OCI-LY3 (cell line): ENCODE data around the gene FILIP1L.

ENCODE experiments used
- H2AFZ ChIP-seq: fragments of 200-600, 300-600 bp; shearing (Covaris generic); 2 replicates; pipeline ENCODE4 v1.6.0; 2014; ENCODE audit warnings: antibody characterized with exemption, low read depth, low read length
- H3K27ac ChIP-seq: fragments of 200-600, 300-600 bp; sonication (generic); 2 replicates; pipeline ENCODE4 v1.5.1; 2014; ENCODE audit warnings: mild to moderate bottlenecking, low read length, moderate library complexity, mixed read lengths
- H3K27me3 ChIP-seq: fragments of 200-600, 300-600 bp; sonication (generic); 2 replicates; pipeline ENCODE4 v1.6.1; 2014; ENCODE audit warnings: low read depth, low read length, mixed read lengths
- H3K36me3 ChIP-seq: fragments of 200-600, 300-600 bp; sonication (generic); replicated peaks from 2 replicates; pipeline ENCODE3; 2014; ENCODE audit warnings: low read depth, low read length, mixed read lengths
- H3K4me1 ChIP-seq: fragments of 300-600, 200-600 bp; sonication (generic); 2 replicates; pipeline ENCODE4 v1.6.1; 2014; ENCODE audit warnings: low read length, mixed read lengths
- H3K4me2 ChIP-seq: fragments of 200-600, 300-600 bp; sonication (generic); 2 replicates; pipeline ENCODE4 v1.6.1; 2014; ENCODE audit warnings: low read length, mixed read lengths
- H3K4me3 ChIP-seq: fragments of 300-600, 200-600 bp; sonication (generic); 2 replicates; pipeline ENCODE4 v1.5.1; 2014; ENCODE audit warnings: antibody characterized with exemption, mild to moderate bottlenecking, low read length, moderate library complexity
- H3K79me2 ChIP-seq: fragments of 300-600, 200-600 bp; shearing (Covaris generic); 2 replicates; pipeline ENCODE4 v1.6.1; 2014; ENCODE audit warnings: mild to moderate bottlenecking, low read length, mixed read lengths
- H3K9ac ChIP-seq: fragments of 300-600, 200-600 bp; shearing (Covaris generic); 2 replicates; pipeline ENCODE4 v1.6.0; 2014; ENCODE audit warnings: mild to moderate bottlenecking, low read length, moderate library complexity
- H3K9me3 ChIP-seq: fragments of 200-600, 300-600 bp; shearing (Covaris generic); 2 replicates; pipeline ENCODE4 v1.6.1; 2014; ENCODE audit warnings: low read length, mixed read lengths; ENCODE audit not compliant: insufficient read depth
- H4K20me1 ChIP-seq: fragments of 200-600, 300-600 bp; sonication (generic); 2 replicates; pipeline ENCODE4 v1.6.1; 2016; ENCODE audit warnings: low read length, mixed read lengths; ENCODE audit not compliant: insufficient read depth
- EZH2phosphoT487 ChIP-seq: fragments of 200-600 bp; shearing (Covaris generic); IDR thresholded peaks from 2 replicates; pipeline ENCODE4 v1.6.1; 2018; ENCODE audit warnings: antibody characterized with exemption, mixed run types, low read depth
- TF ChIP-seq, protein P1 (sequence below): fragments of 200-600, 300-600 bp; sonication (generic); IDR thresholded peaks from 2 replicates; pipeline ENCODE4 v1.5.1; 2014; ENCODE audit warnings: antibody characterized with exemption, low read length, low read depth

The FILIP1L gene

DNA sequence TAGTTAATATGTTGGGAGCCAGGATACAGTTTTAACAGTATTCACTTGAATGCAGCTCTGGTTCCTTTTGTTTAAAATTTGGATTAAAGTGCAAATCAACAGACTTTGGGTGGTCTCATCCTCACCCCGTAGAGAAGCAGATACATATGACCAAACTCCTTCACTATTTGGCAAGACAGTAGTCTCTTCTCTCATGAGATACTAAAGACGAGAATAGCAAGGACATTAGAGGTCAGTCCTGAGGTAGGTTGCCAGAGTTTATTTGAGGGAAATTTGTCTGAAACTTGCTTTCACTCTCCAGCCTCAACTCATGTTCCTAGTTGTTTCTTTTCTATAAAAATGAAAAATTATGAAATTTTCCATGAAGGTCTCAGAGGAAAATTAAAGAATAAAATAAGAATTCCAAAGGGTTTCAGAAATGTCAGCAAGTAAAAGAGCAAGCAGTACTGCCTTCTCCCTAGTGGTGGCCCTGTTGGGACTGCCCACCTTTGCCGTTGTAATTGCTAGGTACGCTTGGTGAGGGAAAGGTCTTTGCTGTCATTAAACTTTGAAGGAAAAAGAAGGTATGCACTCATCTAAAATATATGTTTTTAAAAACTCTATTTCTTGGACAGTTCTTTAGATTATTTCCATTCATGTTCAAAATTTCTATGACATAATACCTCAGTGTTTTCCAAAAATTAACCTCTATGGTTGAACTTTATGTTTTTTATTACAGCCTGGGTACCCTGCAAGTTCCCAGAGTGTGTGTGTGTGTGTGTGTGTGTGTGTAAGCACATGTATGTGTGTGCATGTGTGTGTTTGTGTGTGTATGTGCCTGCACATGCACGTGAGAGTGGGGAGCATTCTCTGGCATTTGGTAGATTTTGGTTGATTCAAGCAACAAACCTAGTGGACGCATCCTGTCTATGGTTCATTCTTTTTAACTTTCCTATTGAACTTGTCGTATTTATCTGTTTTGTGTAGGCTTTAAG is 185.2 kb downstream of the FILIP1L start:
- no peak for TF ChIP-seq EZH2phosphoT487
- TF ChIP-seq, protein P1, sequence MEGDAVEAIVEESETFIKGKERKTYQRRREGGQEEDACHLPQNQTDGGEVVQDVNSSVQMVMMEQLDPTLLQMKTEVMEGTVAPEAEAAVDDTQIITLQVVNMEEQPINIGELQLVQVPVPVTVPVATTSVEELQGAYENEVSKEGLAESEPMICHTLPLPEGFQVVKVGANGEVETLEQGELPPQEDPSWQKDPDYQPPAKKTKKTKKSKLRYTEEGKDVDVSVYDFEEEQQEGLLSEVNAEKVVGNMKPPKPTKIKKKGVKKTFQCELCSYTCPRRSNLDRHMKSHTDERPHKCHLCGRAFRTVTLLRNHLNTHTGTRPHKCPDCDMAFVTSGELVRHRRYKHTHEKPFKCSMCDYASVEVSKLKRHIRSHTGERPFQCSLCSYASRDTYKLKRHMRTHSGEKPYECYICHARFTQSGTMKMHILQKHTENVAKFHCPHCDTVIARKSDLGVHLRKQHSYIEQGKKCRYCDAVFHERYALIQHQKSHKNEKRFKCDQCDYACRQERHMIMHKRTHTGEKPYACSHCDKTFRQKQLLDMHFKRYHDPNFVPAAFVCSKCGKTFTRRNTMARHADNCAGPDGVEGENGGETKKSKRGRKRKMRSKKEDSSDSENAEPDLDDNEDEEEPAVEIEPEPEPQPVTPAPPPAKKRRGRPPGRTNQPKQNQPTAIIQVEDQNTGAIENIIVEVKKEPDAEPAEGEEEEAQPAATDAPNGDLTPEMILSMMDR = no peak
- Histone ChIP-seq H2AFZ (no peak overlapping the region), H3K9me3 (no peaks in the 10 kb centered on the region), H3K36me3 (peaks cover 5% of the 10 kb centered on the region), H3K4me2 (no peak overlapping the region), H3K79me2 (peaks cover 6% of the 10 kb centered on the region; the same call in 1 of the 2 replicates), H3K27ac (no peak overlapping the region), H3K4me1 (no peaks in the 10 kb centered on the region), H3K4me3 (no peak overlapping the region), H4K20me1 (no peaks in the 10 kb centered on the region), H3K9ac (no peak overlapping the region), H3K27me3 (no peaks in the 10 kb centered on the region)

DNA sequence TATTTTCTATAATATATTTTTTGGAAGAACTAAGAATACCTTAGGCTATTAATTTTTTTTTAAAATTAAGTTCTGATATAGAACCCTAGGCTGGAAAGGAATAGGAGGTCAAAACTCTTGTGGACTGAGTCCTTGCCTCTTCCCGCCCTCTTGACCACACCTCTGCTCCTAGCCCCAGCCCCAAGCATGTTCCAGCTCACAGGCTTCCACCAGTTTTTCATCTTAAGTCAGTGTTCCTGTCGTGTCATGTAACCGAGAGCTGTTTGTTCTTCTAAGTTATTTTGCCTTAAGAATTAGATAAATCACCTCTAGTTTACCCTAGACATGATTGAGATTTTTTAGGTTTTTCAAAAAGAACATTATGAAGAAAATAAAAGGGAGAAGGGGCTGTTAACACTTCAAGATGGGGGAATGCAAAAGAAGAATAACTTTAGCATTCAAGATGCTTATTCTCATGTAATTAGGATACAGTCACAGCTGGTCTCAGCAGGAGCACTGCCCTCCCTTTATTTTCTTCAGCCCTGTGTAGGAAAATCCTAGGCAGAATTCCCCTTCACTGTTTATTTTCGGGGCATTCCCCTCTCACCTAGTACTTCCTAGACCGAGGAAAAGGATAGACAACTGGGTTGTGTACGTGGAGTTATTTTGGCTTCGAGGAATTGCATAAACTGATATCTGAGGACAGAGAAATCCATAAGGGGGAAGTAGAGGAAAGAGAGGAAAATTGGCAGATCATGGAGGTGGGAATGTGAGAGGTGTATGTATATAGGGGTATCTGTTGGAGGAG is 186.4 kb downstream of the FILIP1L start:
- Histone ChIP-seq H3K4me2 (no peak overlapping the region), H4K20me1 (no peaks in the 10 kb centered on the region), H3K27me3 (no peaks in the 10 kb centered on the region), H3K36me3 (peaks cover 2% of the 10 kb centered on the region), H3K9me3 (no peaks in the 10 kb centered on the region), H3K27ac (no peak overlapping the region), H2AFZ (no peak overlapping the region), H3K4me1 (no peaks in the 10 kb centered on the region), H3K9ac (no peak overlapping the region), H3K4me3 (no peak overlapping the region), H3K79me2 (peaks cover 6% of the 10 kb centered on the region; the same call in 1 of the 2 replicates)
- TF ChIP-seq EZH2phosphoT487 = no peak
- TF ChIP-seq, protein P1 = no peak

DNA sequence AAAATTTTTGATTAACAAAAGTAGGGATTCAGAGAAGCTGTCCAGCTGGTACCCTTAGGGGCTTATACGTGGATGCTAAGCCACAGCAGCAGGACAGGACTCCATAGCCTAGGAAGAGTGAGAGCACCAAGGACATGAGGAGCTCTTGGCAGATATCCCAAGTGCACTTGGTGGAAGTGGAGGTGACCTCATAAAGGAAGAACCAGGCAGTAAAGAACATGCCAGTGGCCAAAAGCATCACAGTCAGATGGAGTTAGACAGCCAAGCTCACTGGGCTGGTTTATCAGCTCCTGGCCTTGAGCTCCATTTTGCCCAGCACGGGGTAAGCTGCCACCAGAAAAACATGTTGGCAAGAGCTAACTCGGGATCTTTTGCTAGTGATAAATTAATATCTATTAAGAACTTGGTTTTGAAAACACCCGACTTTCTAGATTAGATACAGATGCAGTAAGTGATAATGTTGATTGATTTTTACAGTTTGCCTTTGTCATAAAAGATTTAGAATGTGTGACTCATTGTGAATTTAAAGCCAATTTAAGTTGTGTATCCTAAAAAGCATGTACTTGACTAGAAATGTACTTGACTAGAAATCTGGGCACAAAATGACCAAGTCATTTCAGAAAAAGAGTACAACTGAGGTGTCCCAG is 188.6 kb downstream of the FILIP1L start:
- H3K4me3 ChIP-seq = no peak overlapping the region
- peaks cover 6% of the 10 kb centered on the region; the same call in 1 of the 2 replicates for H3K79me2 ChIP-seq
- no peaks in the 10 kb centered on the region for H3K4me1 ChIP-seq
- TF ChIP-seq, protein P1 = no peak
- TF ChIP-seq EZH2phosphoT487 = no peak
- H3K9me3 ChIP-seq = no peaks in the 10 kb centered on the region
- H3K27ac ChIP-seq = no peak overlapping the region
- H3K27me3 ChIP-seq = no peaks in the 10 kb centered on the region
- no peak overlapping the region for H3K4me2 ChIP-seq
- no peaks in the 10 kb centered on the region for H4K20me1 ChIP-seq
- no peak overlapping the region for H2AFZ ChIP-seq
- H3K36me3 ChIP-seq = no peaks in the 10 kb centered on the region
- H3K9ac ChIP-seq = no peak overlapping the region

DNA sequence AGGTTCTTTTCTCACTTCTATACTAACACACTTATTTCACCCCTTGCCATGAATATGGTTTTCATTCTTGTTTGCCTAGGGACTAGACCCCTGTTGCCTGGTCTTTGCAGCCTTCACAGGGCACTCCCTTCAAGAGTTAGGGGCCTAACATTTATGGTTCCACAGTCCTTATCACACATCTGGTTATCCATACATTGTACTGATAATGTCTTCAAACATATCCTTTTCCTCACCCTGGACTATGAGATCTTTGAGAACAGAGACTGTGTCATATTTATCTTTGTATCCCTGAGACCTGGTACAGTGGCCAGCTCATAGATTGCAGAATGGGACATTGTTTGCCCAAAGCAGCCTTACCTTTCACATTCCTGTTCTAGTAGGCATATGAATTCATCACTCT is 190.4 kb downstream of the FILIP1L start:
- Histone ChIP-seq H3K9me3 (no peaks in the 10 kb centered on the region), H3K36me3 (no peaks in the 10 kb centered on the region), H3K9ac (no peak overlapping the region), H3K27me3 (no peaks in the 10 kb centered on the region), H3K27ac (no peak overlapping the region), H4K20me1 (no peaks in the 10 kb centered on the region), H3K79me2 (no peaks in the 10 kb centered on the region), H2AFZ (no peak overlapping the region), H3K4me3 (no peak overlapping the region), H3K4me1 (no peaks in the 10 kb centered on the region), H3K4me2 (no peak overlapping the region)
- no peak for TF ChIP-seq EZH2phosphoT487
- TF ChIP-seq, protein P1 = no peak
